H9 (cell line): ENCODE data around the gene SYNGR2. TPM values are rescaled to one million over a fixed set of nuclear protein-coding genes. Genes with fewer than 3 reads are reported as not detected.

Experiments
- DNase-seq: peaks from one replicate; pipeline ENCODE4 v3.0.0-alpha.2; 2017
- H2AFZ ChIP-seq: one replicate; pipeline ENCODE4 v1.6.1; 2013; ENCODE audit warnings: mild to moderate bottlenecking, low read length, control low read depth, moderate library complexity
- H2AK5ac ChIP-seq: 2 replicates; pipeline ENCODE4 v1.6.1; 2013; ENCODE audit warnings: low read length, control low read depth, mixed read lengths; ENCODE audit not compliant: insufficient read length
- H2BK120ac ChIP-seq: one replicate; pipeline ENCODE4 v1.6.1; 2013; ENCODE audit warnings: low read depth, mild to moderate bottlenecking, low read length, control low read depth, inconsistent platforms; ENCODE audit not compliant: poor library complexity, severe bottlenecking
- H2BK12ac ChIP-seq: 2 replicates; pipeline ENCODE4 v1.6.1; 2013; ENCODE audit warnings: low read length, control low read depth, mixed read lengths, low read depth; ENCODE audit not compliant: insufficient read length
- H2BK15ac ChIP-seq: 2 replicates; pipeline ENCODE4 v1.6.1; 2013; ENCODE audit warnings: low read depth, low read length, control low read depth
- H2BK20ac ChIP-seq: one replicate; pipeline ENCODE4 v1.6.1; 2013; ENCODE audit warnings: low read depth, mild to moderate bottlenecking, low read length, control low read depth, inconsistent platforms; ENCODE audit not compliant: poor library complexity, severe bottlenecking
- H2BK5ac ChIP-seq: 2 replicates; pipeline ENCODE4 v1.6.1; 2013; ENCODE audit warnings: low read length, control low read depth, mixed read lengths; ENCODE audit not compliant: insufficient read length
- H3K14ac ChIP-seq: 2 replicates; pipeline ENCODE4 v1.6.1; 2013; ENCODE audit warnings: low read length, control low read depth; ENCODE audit not compliant: insufficient read depth
- H3K18ac ChIP-seq: 2 replicates; pipeline ENCODE4 v1.6.1; 2013; ENCODE audit warnings: low read depth, mild to moderate bottlenecking, mixed read lengths, low read length, control low read depth; ENCODE audit not compliant: insufficient read length
- H3K23ac ChIP-seq: 2 replicates; pipeline ENCODE4 v1.6.1; 2013; ENCODE audit warnings: low read length, control low read depth, mixed read lengths, low read depth; ENCODE audit not compliant: insufficient read length
- H3K23me2 ChIP-seq: 2 replicates; pipeline ENCODE4 v1.6.1; 2013; ENCODE audit warnings: low read depth, mild to moderate bottlenecking, mixed read lengths, low read length, control low read depth; ENCODE audit not compliant: insufficient read length, poor library complexity, severe bottlenecking
- H3K27ac ChIP-seq: 2 replicates; pipeline ENCODE4 v1.5.1; 2013; ENCODE audit warnings: low read length, control low read depth, mixed read lengths, low read depth; ENCODE audit not compliant: insufficient read length
- H3K27me3 ChIP-seq: 2 replicates; pipeline ENCODE4 v1.6.1; 2013; ENCODE audit warnings: low read length, control low read depth, inconsistent platforms; ENCODE audit not compliant: insufficient read depth
- H3K4ac ChIP-seq: 2 replicates; pipeline ENCODE4 v1.6.1; 2013; ENCODE audit warnings: low read depth, mild to moderate bottlenecking, control low read depth, inconsistent platforms, low read length, moderate library complexity
- H3K4me1 ChIP-seq: 2 replicates; pipeline ENCODE4 v1.6.1; 2013; ENCODE audit warnings: low read length, control low read depth, inconsistent platforms; ENCODE audit not compliant: insufficient read depth
- H3K4me2 ChIP-seq: 2 replicates; pipeline ENCODE4 v1.6.1; 2013; ENCODE audit warnings: low read length, control low read depth, mixed read lengths; ENCODE audit not compliant: insufficient read length, insufficient read depth
- H3K56ac ChIP-seq: 2 replicates; pipeline ENCODE4 v1.6.1; 2013; ENCODE audit warnings: low read depth, mild to moderate bottlenecking, mixed read lengths, low read length, control low read depth; ENCODE audit not compliant: insufficient read length
- H3K79me1 ChIP-seq: 2 replicates; pipeline ENCODE4 v1.6.1; 2013; ENCODE audit warnings: low read depth, mild to moderate bottlenecking, moderate library complexity, low read length, control low read depth, inconsistent platforms; ENCODE audit not compliant: insufficient read depth, poor library complexity, severe bottlenecking
- H3K79me2 ChIP-seq: 2 replicates; pipeline ENCODE4 v1.6.1; 2013; ENCODE audit warnings: low read length, control low read depth, inconsistent platforms; ENCODE audit not compliant: insufficient read depth
- H3K9ac ChIP-seq: 2 replicates; pipeline ENCODE4 v1.6.1; 2013; ENCODE audit warnings: low read length, control low read depth, mixed read lengths; ENCODE audit not compliant: insufficient read length; ENCODE audit errors: extremely low read depth
- H3K9me3 ChIP-seq: one replicate; pipeline ENCODE4 v1.6.1; 2013; ENCODE audit warnings: low read depth, low read length, inconsistent platforms; ENCODE audit not compliant: control insufficient read depth
- H3T11ph ChIP-seq: one replicate; pipeline ENCODE4 v1.6.1; 2013; ENCODE audit warnings: mild to moderate bottlenecking, low read length, control low read depth, inconsistent platforms
- H4K20me1 ChIP-seq: one replicate; pipeline ENCODE4 v1.6.1; 2013; ENCODE audit not compliant: control insufficient read depth, insufficient read length, insufficient read depth
- H4K5ac ChIP-seq: 2 replicates; pipeline ENCODE4 v1.6.1; 2013; ENCODE audit warnings: low read depth, mild to moderate bottlenecking, mixed read lengths, low read length, control low read depth; ENCODE audit not compliant: insufficient read length
- H4K8ac ChIP-seq: replicated peaks from 2 replicates; pipeline ENCODE4 v1.6.1; 2013; ENCODE audit warnings: low read length, control low read depth, mixed read lengths, low read depth; ENCODE audit not compliant: insufficient read length
- H4K91ac ChIP-seq: 2 replicates; pipeline ENCODE4 v1.6.1; 2013; ENCODE audit warnings: low read depth, mild to moderate bottlenecking, moderate library complexity, mixed read lengths, low read length, control low read depth; ENCODE audit not compliant: insufficient read length
- H3K27ac Mint-ChIP-seq, 3 experiments: 2 replicates in 2 of 3; 3 replicates in 1 of 3; pipeline ENCODE4 v1.8.0; 2020 to 2021; ENCODE audit warnings: mixed read lengths in 3 of 3, mild to moderate bottlenecking in 1 of 3, moderate library complexity in 1 of 3
- H3K27me3 Mint-ChIP-seq: 2 replicates; pipeline ENCODE4 v1.8.0; 2021; ENCODE audit warnings: low read depth, mild to moderate bottlenecking, moderate library complexity, mixed read lengths
- H3K36me3 Mint-ChIP-seq, 3 experiments: 2 replicates in 2 of 3; 3 replicates in 1 of 3; pipeline ENCODE4 v1.8.0; 2020 to 2021; ENCODE audit warnings: low read depth in 3 of 3, mixed read lengths in 3 of 3; ENCODE audit not compliant: insufficient read depth in 1 of 3
- H3K4me1 Mint-ChIP-seq, 2 experiments: 2 replicates each; pipeline ENCODE4 v1.8.0; 2020; ENCODE audit warnings: mixed read lengths in 2 of 2
- H3K4me3 Mint-ChIP-seq, 2 experiments: 2 replicates in 1 of 2; 3 replicates in 1 of 2; pipeline ENCODE4 v1.8.0; 2020 to 2021; ENCODE audit warnings: mild to moderate bottlenecking in 2 of 2, mixed read lengths in 2 of 2, moderate library complexity in 1 of 2
- H3K9me3 Mint-ChIP-seq, 2 experiments: 2 replicates in 1 of 2; 3 replicates in 1 of 2; pipeline ENCODE4 v1.8.0; 2020; ENCODE audit warnings: mild to moderate bottlenecking in 2 of 2, mixed read lengths in 2 of 2, moderate library complexity in 1 of 2
- CTCF ChIP-seq: fragments of 200-600 bp; sonication (generic); conservative IDR thresholded peaks from 3 replicates; pipeline ENCODE4 v1.8.0; 2021; ENCODE audit warnings: antibody characterized with exemption, mild to moderate bottlenecking
- WGBS: extraction: QIAGEN DNeasy Blood & Tissue Kit; methylation state at CpG from one replicate; pipeline ENCODE4 v1.1.7; 2013; ENCODE audit warnings: missing lambda C conversion rate, low lambda C conversion rate, mixed read lengths; ENCODE audit not compliant: insufficient read length; ENCODE audit errors: extremely low coverage; 5-methylcytosine and 5-hydroxymethylcytosine counted together
- total RNA-seq: library from RNA; stranded (reverse); gene quantifications from 2 replicates; pipeline ENCODE4 v1.2.1, GENCODE V29; 2021

Gene SYNGR2
- total RNA-seq, 1 experiment from 2014 or later = 41.0 TPM

GRCh38 chr17:78143214-78144146, 24.9 kb upstream of the SYNGR2 start:
- no peaks in the 10 kb centered on the region for H4K20me1 ChIP-seq
- no peak overlapping the region for H4K8ac ChIP-seq
- Mint-ChIP-seq H3K27ac (no peak overlapping the region; a peak in 1 of 7 replicates), H3K4me3 (no peak overlapping the region), H3K36me3 (no peaks in the 10 kb centered on the region), H3K27me3 (peaks cover 2% of the 10 kb centered on the region; the same call in 1 of the 2 replicates), H3K9me3 (no peaks in the 10 kb centered on the region), H3K4me1 (peaks cover 6 to 19% of the 10 kb centered on the region in 2 experiments)
- H2BK15ac ChIP-seq = no peak overlapping the region
- peaks cover 3% of the 10 kb centered on the region; the same call in 1 of the 2 replicates for H3K4me1 ChIP-seq
- H3K23ac ChIP-seq = no peak overlapping the region
- H3K4me2 ChIP-seq = no peak overlapping the region
- H3K56ac ChIP-seq = no peak overlapping the region
- no peak overlapping the region for H3K4ac ChIP-seq
- H2BK12ac ChIP-seq = no peak overlapping the region
- no peaks in the 10 kb centered on the region for H3K79me1 ChIP-seq
- H3K18ac ChIP-seq = no peak overlapping the region
- H3K9ac ChIP-seq = no peak overlapping the region
- no peak overlapping the region for H2BK120ac ChIP-seq
- no peak overlapping the region for H3K27ac ChIP-seq
- no peak overlapping the region for H4K5ac ChIP-seq
- no CpG with 5 or more reads among the region's 21 CpGs for WGBS
- H4K91ac ChIP-seq = no peak overlapping the region
- no peak overlapping the region for H3T11ph ChIP-seq
- no peak overlapping the region for H2AK5ac ChIP-seq
- DNase-seq = no peak
- no peak overlapping the region for H2BK20ac ChIP-seq
- H3K27me3 ChIP-seq = no peaks in the 10 kb centered on the region
- no peak overlapping the region for H2AFZ ChIP-seq
- no peak overlapping the region for H3K14ac ChIP-seq
- no peaks in the 10 kb centered on the region for H3K9me3 ChIP-seq
- H3K79me2 ChIP-seq = no peaks in the 10 kb centered on the region
- TF ChIP-seq CTCF = no peak
- H3K23me2 ChIP-seq = no peaks in the 10 kb centered on the region
- H2BK5ac ChIP-seq = no peak overlapping the region
